AG04449 (cell line): ENCODE results near the gene KCNA3.

ENCODE experiments used
- CTCF ChIA-PET: fragments of 350-600 bp; formaldehyde crosslinking; extraction: SDS; loops from one replicate; lab custom pipeline; 2021; ENCODE audit warnings: antibody characterized with exemption; lab: Yijun Ruan, JAX
- POLR2A ChIA-PET: fragments of 400-600, 350-600 bp; formaldehyde crosslinking; extraction: SDS; loops from one replicate; lab custom pipeline; 2020; ENCODE audit warnings: antibody characterized with exemption, inconsistent platforms; lab: Yijun Ruan, JAX
- DNase-seq: peaks from one replicate; pipeline ENCODE4 v3.0.0-alpha.2; 2010; ENCODE audit warnings: low read depth, low spot score
- H3K4me3 ChIP-seq: 2 replicates; pipeline ENCODE4 v1.5.1; 2011; ENCODE audit warnings: low read depth, mild to moderate bottlenecking, control low read depth, low read length
- CTCF ChIP-seq: IDR thresholded peaks from one replicate; pipeline ENCODE4 v1.5.1; 2011; ENCODE audit warnings: mild to moderate bottlenecking, moderate library complexity, low read length, control low read depth, inconsistent platforms; ENCODE audit not compliant: insufficient read depth; ENCODE audit errors: missing control alignments

Gene KCNA3

GRCh38 chr1:110634455-110635311 is 40.1 kb downstream of the KCNA3 start:
- ChIA-PET POLR2A (interaction anchor here (0.6 kb wide), 1 partner anchor 126 kb away, joined by 3 read pairs; no protein-coding TSS in a partner anchor), CTCF (interaction anchor here (0.8 to 2.0 kb wide), 4 partner anchors 14 to 147 kb away, joined by 3 to 7 read pairs (median 4); no protein-coding TSS in a partner anchor)
- no peak for TF ChIP-seq CTCF
- no peak for DNase-seq
- no peak overlapping the region for H3K4me3 ChIP-seq

- TF ChIP-seq CTCF, result no peak
- H3K4me3 ChIP-seq, result no peak overlapping the region
- ChIA-PET POLR2A (interaction anchor here (0.6 kb wide), 1 partner anchor 127 kb away, joined by 3 read pairs; no protein-coding TSS in a partner anchor), CTCF (interaction anchor here (0.8 to 2.0 kb wide), 3 partner anchors 15 to 147 kb away, joined by 3 to 7 read pairs (median 4); no protein-coding TSS in a partner anchor)
- DNase-seq, result no peak
Observed at GRCh38 chr1:110634086-110634454, 40.7 kb downstream of the KCNA3 start.

GRCh38 chr1:110633646-110634030 is 41.1 kb downstream of the KCNA3 start:
- H3K4me3 ChIP-seq, result no peak overlapping the region
- ChIA-PET CTCF (interaction anchor here (0.8 to 2.0 kb wide), 3 partner anchors 15 to 148 kb away, joined by 3 to 7 read pairs (median 4); no protein-coding TSS in a partner anchor), POLR2A (no interaction called here)
- DNase-seq, result no peak
- TF ChIP-seq CTCF, result no peak

- H3K4me3 ChIP-seq, result no peak overlapping the region
- DNase-seq, result no peak
- no peak for TF ChIP-seq CTCF
- ChIA-PET CTCF (interaction anchor here (1.0 to 5.1 kb wide), 3 partner anchors 13 to 151 kb away, joined by 4 to 41 read pairs (median 11); no protein-coding TSS in a partner anchor), POLR2A (no interaction called here)
Observed at GRCh38 chr1:110631836-110632620, 42.7 kb downstream of the KCNA3 start.

GRCh38 chr1:110630839-110631663 is 43.7 kb downstream of the KCNA3 start:
- ChIA-PET CTCF (interaction anchor here (1.0 to 5.1 kb wide), 7 partner anchors 11 to 152 kb away, joined by 3 to 41 read pairs (median 4); no protein-coding TSS in a partner anchor), POLR2A (no interaction called here)
- DNase-seq, result no peak
- no peak overlapping the region for H3K4me3 ChIP-seq
- TF ChIP-seq CTCF, result peak; percentile 83
